Activated CD8-positive, alpha-beta memory T cell treated with anti-CD3 and anti-CD28 coated beads, Interleukin-2, amount 50 U/mL, for 1 hour (primary cell): Measurements from ENCODE around the gene CCDC192.

Source experiments
- DNase-seq: peaks from one replicate; pipeline ENCODE4 v3.0.0-alpha.2; 2020; ENCODE audit errors: extremely low read depth

Gene CCDC192

GRCh38 chr5:127922603-127923002 is 219.4 kb downstream of the CCDC192 start:
- DNase-seq = no peak

- DNase-seq = no peak
These were observed 220.8 kb downstream of the CCDC192 start for GRCh38 chr5:127923804-127924570.

GRCh38 chr5:127924606-127925005 is 221.4 kb downstream of the CCDC192 start:
- no peak for DNase-seq

- DNase-seq = no peak
These were observed 222.7 kb downstream of the CCDC192 start for GRCh38 chr5:127925916-127926315.

- no peak for DNase-seq
These were observed 223.8 kb downstream of the CCDC192 start for GRCh38 chr5:127926974-127927373.

GRCh38 chr5:127928053-127928452 is 224.9 kb downstream of the CCDC192 start:
- no peak for DNase-seq

DNA sequence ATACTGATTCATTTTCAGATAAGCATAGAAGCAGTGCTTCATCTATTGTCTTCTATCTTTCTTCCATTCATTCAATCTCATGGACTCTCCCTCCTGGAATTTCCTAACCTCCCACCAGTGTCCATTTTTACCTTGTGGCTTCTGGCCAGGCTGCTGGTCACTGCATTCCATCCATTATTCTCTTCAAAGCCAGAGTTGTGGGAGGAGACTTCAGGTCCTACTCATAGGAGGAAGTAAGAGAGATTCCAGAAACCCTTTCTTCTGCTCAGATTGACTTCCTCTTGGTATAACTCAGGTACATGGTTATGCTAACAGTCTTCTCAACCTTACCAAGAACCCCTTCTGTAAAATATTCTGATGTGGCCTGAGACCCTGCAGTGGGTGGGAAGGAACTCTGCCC is 227.1 kb downstream of the CCDC192 start:
- no peak for DNase-seq

- DNase-seq = no peak
These were observed 228.2 kb downstream of the CCDC192 start for GRCh38 chr5:127931396-127931795.

DNA sequence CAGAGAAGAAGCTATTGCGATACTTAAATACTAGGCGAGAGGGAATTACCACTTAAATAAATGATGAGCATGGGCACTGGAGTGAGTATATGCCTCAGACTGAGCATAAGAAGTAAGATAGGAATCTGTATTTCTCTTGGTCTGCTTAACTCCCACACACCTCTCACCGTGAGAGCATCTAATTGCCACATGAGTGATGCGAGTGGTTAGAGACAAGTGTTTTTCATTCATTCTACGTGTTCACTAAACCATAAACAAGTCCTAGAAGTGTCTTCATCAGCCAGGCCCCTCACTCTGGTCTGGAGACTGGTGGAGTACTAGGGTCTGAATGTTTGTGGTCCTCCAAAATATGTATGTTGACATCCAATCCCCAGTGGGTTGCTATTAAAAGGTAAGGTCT is 230.2 kb downstream of the CCDC192 start:
- no peak for DNase-seq

DNA sequence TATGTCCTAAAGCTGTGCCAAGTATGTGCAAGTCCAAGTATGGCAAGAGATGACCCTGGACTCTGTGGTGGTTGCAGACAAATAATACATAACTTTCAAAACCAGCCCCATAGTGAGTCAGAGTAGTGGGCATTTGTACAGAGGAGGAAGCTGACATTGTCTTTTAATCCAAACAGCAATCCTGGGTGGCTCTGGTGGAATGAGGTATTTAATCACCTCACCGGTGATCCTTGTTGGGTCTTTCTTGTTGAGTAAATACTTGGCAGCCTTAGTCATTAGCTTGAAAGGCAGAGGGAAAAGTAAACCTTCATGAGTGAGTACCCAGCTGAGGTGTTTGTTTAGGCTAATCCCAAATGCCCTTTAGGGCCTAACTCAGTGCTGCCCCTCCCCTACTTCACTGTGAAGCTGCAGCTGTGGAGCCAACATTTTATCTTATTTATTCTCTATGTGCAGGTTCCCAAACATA is 231.6 kb downstream of the CCDC192 start:
- no peak for DNase-seq

GRCh38 chr5:127935398-127935797 is 232.2 kb downstream of the CCDC192 start:
- no peak for DNase-seq

- no peak for DNase-seq
These were observed 233.3 kb downstream of the CCDC192 start for GRCh38 chr5:127936439-127936972.

DNA sequence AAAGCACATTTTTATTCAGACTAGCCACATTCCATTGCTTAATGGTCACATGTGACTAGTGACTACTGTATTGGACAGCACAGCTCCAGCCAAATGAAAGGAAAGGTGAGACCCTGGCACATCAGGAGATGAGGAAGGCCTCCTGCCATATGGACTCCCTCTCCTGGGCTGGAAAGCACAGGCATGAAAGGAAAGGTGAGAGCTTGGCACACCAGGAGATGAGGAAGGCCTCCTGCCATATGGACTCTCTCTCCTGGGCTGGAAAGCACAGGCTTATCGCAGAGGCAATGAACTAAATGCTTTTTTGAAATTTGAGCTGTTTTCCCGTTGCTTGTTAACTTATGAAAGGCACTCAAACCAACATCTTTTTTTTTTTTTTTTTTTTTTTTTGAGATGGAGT is 235.6 kb downstream of the CCDC192 start:
- DNase-seq = no peak

DNA sequence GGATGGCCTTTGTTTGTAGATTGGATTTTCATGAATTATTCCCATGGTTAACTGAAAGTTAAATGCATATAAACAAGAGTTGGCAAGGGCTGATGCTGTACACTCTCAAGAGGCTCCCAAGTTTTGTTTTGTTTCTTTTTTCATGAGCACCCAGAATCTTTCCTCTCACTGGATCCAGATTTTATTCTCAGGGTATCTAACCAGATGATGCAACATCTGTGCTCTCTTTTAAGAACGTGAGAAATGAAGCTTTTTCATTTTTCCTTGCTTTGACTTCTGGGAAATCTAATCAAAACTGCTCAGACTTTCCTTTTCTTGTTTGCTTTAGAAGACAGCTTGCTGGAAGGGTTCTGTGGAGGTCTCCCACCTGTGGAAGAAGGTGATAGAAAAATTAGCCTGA is 237.7 kb downstream of the CCDC192 start:
- no peak for DNase-seq

- DNase-seq = no peak
These were observed 238.5 kb downstream of the CCDC192 start for GRCh38 chr5:127941646-127942045.

DNA sequence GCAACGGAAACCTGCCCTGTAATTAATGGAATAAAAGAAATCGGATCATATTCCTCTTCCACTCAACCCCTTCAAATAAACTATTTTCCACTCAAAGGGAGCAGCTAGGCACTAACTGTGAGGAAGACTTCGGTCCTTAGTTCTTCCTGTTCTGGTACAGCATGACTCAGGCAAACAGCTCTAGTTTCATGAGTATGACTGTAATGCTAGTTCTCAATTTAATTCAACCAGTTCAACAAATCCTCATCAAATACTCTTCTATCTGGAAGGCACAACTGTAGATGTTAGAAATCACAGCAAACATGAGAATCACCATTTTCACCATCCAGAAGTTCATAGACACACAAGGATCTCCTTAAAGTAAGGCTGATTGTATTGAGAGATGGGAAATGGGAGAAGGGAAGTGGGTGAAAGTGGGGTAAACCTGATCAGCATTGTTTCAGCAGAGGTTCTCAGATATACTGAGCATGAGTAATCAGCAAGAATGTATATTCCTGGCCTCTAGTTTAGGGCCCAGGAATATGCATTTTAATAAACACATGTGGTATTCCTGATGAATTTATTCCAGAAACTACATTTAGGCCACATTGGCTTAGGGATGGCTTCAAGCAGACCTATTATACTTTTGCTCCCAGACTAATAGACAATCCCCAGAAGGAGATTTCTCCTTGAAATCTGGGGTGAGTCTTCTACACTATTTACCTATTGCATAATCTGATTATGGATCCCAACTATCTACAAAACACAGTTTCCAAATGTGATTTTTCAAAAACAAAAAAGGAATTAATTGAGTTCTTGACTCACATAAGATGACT is 239.3 kb downstream of the CCDC192 start:
- no peak for DNase-seq

DNA sequence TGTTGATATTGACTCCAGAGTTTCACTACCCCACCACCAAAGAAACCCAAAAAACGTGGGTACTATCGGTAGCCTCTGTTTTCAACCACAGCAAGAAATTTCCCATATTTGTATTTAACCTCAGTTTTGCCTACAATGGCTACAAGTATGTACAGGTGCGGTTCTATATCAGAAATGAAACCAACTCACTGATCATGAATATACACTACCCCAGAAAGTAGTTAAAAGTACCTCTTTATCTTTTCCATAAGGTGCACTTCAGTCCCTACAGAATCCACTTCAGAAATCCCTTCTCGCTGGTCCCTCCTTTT is 239.8 kb downstream of the CCDC192 start:
- DNase-seq = no peak

DNA sequence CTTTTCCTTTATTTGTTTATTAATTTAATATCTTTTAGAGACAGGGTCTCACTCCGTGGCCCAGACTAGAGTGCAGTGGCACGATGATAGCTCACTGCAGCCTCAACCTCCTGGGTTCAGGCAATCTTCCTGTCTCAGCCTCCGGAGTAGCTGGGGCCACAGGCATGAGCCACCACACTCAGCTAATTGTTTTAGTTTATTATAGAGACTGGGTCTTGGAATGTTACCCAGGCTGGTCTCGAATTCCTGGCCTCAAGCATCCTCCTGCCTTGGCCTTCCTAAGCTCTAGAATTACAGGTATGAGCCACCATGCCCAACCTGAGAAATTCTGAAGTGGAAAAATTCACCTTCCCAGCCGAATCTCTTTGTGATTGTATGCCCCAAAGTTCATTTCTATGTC is 240.9 kb downstream of the CCDC192 start:
- no peak for DNase-seq

GRCh38 chr5:127947941-127948340 is 244.8 kb downstream of the CCDC192 start:
- no peak for DNase-seq

- DNase-seq = no peak
These were observed 247.7 kb downstream of the CCDC192 start for GRCh38 chr5:127950707-127951391.

DNA sequence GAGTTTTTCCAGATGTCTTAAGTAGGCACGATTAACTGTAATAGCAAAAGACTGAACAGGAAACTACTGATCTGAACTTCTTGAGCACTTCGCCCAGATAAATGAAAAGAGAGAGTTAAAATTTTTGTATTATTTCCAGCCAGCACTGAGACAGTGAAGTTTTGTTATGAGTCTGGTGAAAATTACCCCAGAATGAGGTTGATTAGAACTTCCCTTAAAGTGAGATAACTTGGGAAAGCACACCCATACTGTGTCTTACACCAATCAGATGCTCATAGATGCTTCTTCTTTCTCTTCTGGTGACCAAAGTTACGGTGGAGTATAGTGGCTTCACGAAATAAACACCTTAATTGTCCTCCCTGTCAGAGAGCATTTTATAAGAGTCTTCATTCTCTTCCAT is 248.6 kb downstream of the CCDC192 start:
- no peak for DNase-seq

DNA sequence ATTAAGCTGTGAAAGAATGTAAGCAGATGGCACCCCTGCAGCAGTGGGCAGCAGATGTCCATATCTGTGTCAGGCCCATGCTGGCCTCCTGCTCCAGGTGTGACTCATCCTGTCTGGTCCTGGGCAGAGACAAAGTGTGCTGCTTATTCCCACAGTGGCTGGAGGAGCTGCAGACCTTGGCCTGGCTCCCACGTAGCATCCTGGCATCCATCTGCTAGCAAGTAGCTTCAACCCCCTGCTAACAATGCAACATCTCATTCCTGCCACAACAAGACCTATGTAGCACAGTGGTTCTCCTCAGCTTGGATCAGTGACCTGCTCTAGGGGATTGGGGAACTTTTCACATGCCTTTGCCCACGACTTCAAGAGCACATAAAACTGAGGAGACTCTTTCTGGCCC is 254.0 kb downstream of the CCDC192 start:
- DNase-seq = no peak
